ENCODE measurements around the gene CNGB1.
"Not testable (repeated sequence)": the region's sequence is repeated elsewhere in the genome, so short reads cannot be mapped to it uniquely, and the experiment has no call there.

The CNGB1 gene

GRCh38 chr16:57970970-57971369 is at the start of gene CNGB1:
TSS of gene CNGB1 (minus strand) at chr16:57971128. CDS start at chr16:57967286, 3,842 bp downstream.
- DNase-seq (ENCODE audit: low spot score in 2 of 2) (no peak), ATAC-seq (no peak)
- H3K9me3 Mint-ChIP-seq, result no peaks in the 10 kb centered on the region
- H3K36me3 Mint-ChIP-seq, result no peaks in the 10 kb centered on the region
- H3K4me1 Mint-ChIP-seq, result peaks cover 12% of the 10 kb centered on the region
- H3K4me3 Mint-ChIP-seq, result no peak within 1 kb of the TSS
- H3K27ac Mint-ChIP-seq, result peak within 1 kb of the TSS; percentile 5

DNA sequence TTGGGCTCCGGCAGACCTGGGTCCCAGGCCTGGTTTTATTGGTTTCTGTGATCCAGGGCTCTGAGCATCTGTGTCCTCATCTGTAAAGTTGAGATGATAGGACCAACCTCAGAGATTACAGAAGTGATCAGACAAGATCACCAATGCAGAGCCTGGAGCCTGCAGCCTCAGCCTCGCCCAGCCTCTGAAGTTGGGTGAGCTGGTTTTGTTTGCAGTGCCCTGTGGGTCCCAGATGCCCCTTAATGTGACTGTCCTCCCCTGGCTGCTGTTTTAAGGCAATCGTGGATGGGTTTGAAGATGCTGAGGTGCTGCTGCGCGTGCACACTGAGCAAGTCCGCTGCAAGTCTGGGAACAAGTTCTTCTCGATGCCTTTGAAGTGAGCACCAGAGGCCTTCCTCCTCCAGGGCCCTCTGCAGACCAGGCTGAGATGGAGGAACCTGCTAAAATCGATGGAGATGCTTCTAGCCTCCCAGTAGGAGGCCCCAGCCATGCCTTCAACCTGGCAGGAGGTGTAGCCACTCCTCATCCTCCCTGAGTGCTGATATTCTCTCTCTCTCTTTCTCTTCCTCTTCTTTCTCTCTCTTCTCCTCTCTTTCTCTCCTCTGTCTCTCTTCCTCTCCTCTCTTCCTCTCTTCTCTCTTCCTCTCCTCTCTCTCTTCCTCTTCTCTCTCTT is 49.1 kb upstream of the CNGB1 start:
- no peak for ATAC-seq
- peaks cover 23% of the 10 kb centered on the region for H3K36me3 Mint-ChIP-seq

DNA sequence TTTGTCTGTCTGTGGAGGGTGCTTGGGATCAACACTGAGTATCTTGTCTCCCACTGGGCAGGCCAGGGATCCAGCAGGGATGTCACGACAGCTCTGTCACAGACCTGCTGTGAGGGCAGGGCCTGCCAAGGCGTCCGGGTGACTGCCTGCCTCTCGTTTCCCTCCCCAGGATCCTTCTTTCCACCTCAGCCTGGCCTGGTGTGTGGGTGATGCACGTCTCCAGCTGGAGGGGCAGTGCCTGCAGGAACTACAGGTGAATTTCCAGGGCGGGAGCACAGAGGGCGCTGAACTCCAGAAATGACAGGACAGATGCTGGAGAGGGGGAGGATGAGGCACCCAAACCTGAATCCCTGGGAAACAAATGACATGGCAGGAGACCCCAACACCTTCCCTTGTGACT is 47.9 kb upstream of the CNGB1 start:
- Mint-ChIP-seq H3K9me3 (no peaks in the 10 kb centered on the region), H3K4me3 (no peak overlapping the region), H3K36me3 (peaks cover 25% of the 10 kb centered on the region), H3K27ac (no peak overlapping the region), H3K4me1 (peaks cover 10% of the 10 kb centered on the region)
- no peak for ATAC-seq
- no peak for DNase-seq (ENCODE audit: low spot score in 2 of 2)

More for the DNA sequence above, 49.1 kb upstream of the CNGB1 start:
- Mint-ChIP-seq H3K9me3 (no peaks in the 10 kb centered on the region), H3K4me1 (peaks cover 17% of the 10 kb centered on the region), H3K27ac (peak overlapping the region; percentile 85), H3K4me3 (no peak overlapping the region)
- no peak for DNase-seq (ENCODE audit: low spot score in 2 of 2)

DNA sequence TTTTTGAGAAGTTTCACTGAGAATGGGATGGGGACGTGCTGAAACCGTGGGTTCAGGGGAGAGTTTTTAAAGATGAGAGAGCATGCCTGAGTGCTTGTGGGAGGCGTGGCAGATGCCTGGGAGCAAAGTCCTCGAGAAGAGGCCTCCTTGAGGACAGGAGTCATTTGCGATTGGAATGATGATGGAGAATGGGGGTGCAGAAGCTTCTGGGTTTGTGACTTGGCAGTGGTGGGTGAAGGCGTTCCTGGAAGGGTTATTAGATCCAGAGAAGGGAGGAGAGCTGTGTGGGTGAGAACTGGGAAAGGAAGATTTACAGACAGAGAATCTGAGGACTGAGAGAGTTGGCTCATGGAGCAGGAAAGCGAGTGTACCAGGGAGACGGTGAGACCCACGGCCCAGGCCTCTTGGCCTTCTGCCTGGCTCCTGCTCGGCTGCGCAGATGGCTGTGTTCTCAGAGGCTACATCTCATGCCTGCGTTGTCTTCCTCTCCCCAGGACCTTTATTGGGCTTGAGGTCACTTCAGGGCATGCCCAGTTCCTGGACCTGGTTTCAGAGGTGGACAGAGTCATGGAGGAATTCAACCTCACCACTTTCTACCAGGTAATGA is 46.0 kb upstream of the CNGB1 start:
- DNase-seq (ENCODE audit: low spot score in 2 of 2) (no peak), ATAC-seq (no peak)
- Mint-ChIP-seq H3K4me1 (peaks cover 10% of the 10 kb centered on the region), H3K27ac (no peak overlapping the region), H3K4me3 (no peak overlapping the region), H3K9me3 (no peaks in the 10 kb centered on the region), H3K36me3 (peaks cover 25% of the 10 kb centered on the region)

DNA sequence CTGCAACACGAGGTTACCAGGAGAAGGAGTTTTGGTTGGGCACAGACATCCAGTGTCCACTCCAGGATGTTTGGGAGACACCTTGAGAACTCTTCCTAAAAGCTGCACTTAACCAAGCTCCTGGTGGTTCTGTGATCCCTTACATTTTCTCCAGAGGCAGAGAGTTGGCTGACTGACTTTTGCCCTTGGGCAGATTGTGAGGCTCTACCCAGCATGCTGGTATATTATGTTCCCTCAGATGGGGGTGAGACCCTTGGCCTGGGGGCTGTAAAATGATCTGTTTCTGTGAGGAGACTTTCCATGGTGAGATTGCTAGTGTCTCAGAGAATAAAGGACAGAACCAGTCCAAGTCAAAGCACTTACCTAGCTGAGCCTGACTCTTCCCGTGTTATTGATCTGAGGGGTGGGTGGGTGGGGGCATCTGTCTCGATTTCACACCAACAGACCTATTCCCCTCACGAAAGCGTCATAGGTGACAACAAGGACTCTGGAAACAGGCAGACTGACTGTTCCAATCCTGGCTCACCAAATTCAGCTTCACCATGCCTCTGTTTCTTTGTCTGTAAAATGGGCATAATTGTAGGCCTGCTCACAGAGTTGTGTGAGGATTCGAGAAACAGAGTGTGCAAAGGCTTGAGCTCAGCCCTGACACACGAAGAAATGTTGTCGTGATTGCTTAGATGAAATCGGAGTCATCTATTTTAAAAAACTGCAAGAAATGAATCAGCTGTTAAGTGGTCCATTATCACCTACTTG is 42.5 kb upstream of the CNGB1 start:
- no peak overlapping the region for H3K27ac Mint-ChIP-seq
- no peak for DNase-seq (ENCODE audit: low spot score in 2 of 2)
- ATAC-seq, result no peak
- H3K4me3 Mint-ChIP-seq, result no peak overlapping the region
- H3K9me3 Mint-ChIP-seq, result no peaks in the 10 kb centered on the region
- H3K36me3 Mint-ChIP-seq, result peaks cover 37% of the 10 kb centered on the region
- peaks cover 7% of the 10 kb centered on the region for H3K4me1 Mint-ChIP-seq

GRCh38 chr16:58012481-58012880 is 41.6 kb upstream of the CNGB1 start:
- Mint-ChIP-seq H3K9me3 (no peaks in the 10 kb centered on the region), H3K27ac (no peak overlapping the region), H3K36me3 (peaks cover 43% of the 10 kb centered on the region), H3K4me1 (peaks cover 7% of the 10 kb centered on the region), H3K4me3 (no peak overlapping the region)
- DNase-seq (ENCODE audit: low spot score in 2 of 2), result no peak
- no peak for ATAC-seq

DNA sequence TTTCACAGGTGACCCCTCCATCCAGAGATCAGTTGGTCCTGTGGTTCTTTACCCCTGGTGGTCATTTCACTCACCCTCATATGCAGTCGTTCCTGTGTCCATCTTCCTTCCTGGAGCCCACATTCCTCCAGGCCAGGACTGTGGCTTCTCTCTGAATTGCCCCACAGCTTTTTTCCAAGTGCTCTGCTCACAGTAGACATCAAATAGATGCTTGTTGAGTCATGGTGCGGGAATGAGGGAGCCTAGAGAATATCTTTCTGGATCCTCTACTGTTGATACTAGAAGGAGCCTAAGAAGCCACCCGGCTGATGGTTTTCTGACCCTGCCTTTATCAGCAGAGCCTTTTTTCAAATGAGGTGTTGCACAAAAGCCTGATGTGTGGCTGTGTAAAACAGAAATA is 40.7 kb upstream of the CNGB1 start:
- Mint-ChIP-seq H3K36me3 (peaks cover 50% of the 10 kb centered on the region), H3K27ac (no peak overlapping the region), H3K4me1 (peaks cover 7% of the 10 kb centered on the region), H3K4me3 (no peak overlapping the region), H3K9me3 (no peaks in the 10 kb centered on the region)
- ATAC-seq (no peak), DNase-seq (ENCODE audit: low spot score in 2 of 2) (no peak)

DNA sequence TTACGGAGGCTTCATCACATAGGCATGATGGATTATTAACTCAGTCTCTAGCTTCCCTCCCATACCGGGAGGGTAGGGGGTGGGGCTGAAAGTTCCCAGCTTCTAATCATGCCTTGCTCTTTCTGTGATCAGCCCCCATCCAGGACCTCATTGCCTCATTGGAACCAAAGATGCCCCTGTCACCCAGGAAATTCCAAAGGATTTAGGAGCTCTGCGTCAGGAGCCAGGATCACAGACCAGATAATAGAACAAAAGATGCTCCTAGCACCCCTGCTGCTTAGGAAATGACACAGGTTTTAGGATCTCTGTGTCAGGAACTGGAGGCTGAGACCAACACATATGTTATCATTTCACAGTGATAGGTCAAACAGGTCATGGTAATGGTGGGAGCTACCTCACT is 40.0 kb upstream of the CNGB1 start:
- no peaks in the 10 kb centered on the region for H3K9me3 Mint-ChIP-seq
- no peak overlapping the region for H3K4me3 Mint-ChIP-seq
- H3K27ac Mint-ChIP-seq, result no peak overlapping the region
- ATAC-seq, result no peak
- H3K4me1 Mint-ChIP-seq, result peaks cover 7% of the 10 kb centered on the region
- peaks cover 58% of the 10 kb centered on the region for H3K36me3 Mint-ChIP-seq
- DNase-seq (ENCODE audit: low spot score in 2 of 2), result no peak

DNA sequence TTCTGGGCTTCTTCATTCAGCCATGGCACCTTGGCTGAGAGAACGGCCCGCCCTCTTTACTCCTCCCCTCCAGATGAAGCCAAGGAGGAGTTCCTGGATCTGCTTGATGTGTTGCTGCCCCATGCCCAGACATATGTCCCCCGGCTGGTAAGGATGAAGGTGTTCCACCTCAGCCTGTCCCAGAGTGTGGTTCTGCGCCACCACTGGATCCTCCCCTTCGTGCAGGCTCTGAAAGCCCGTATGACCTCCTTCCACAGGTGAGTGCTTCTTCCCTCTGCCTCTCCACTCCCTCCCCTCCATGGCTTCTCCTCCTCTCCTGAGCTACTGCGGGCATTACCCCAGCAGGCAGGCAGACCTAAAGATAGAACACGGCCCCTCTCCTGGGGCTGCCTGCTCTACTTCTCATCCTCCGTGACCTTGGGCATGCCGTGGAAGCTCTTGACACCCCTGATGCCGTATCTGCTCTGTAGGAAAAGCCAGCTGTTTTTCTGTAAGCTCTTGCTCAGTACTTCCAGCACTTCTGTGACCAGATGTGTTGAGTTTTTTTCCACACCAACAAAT is 39.0 kb upstream of the CNGB1 start:
- ATAC-seq (no peak), DNase-seq (ENCODE audit: low spot score in 2 of 2) (no peak)
- Mint-ChIP-seq H3K4me3 (no peak overlapping the region), H3K9me3 (no peaks in the 10 kb centered on the region), H3K4me1 (peaks cover 10% of the 10 kb centered on the region), H3K36me3 (peaks cover 64% of the 10 kb centered on the region), H3K27ac (peak overlapping the region; percentile 30)

GRCh38 chr16:58004736-58005135 is 33.8 kb upstream of the CNGB1 start:
- not testable (repeated sequence) for H3K4me3 Mint-ChIP-seq; H3K27ac Mint-ChIP-seq; H3K9me3 Mint-ChIP-seq; ATAC-seq; DNase-seq (ENCODE audit: low spot score in 2 of 2)
- peaks cover 68% of the 10 kb centered on the region for H3K36me3 Mint-ChIP-seq
- peaks cover 34% of the 10 kb centered on the region for H3K4me1 Mint-ChIP-seq

- H3K36me3 Mint-ChIP-seq, result peaks cover 67% of the 10 kb centered on the region
- H3K4me1 Mint-ChIP-seq, result peaks cover 49% of the 10 kb centered on the region
- DNase-seq (ENCODE audit: low spot score in 2 of 2), result no peak
- H3K4me3 Mint-ChIP-seq, result no peak overlapping the region
- H3K9me3 Mint-ChIP-seq, result no peaks in the 10 kb centered on the region
- H3K27ac Mint-ChIP-seq, result peak overlapping the region; percentile 90
- ATAC-seq, result no peak
These were observed 32.0 kb upstream of the CNGB1 start for GRCh38 chr16:58002936-58003335.

DNA sequence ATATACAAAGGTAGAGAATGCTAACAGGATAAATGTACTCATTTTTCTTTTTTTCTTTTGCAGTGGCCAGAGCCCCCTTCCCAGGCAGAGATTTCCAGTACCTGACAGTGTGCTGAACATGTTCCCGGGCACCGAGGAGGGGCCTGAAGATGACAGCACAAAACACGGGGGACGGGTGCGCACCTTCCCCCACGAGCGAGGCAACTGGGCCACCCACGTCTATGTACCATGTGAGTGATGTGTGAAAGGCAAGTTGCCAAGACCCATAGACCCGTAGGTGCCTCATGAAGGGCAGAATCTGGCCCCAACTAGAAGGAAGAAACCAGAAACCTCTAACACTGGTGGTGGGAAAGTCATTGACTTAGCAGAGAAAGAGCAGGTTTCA is 31.5 kb upstream of the CNGB1 start:
- no peak for DNase-seq (ENCODE audit: low spot score in 2 of 2)
- peak overlapping the region; percentile 90 for H3K27ac Mint-ChIP-seq
- H3K36me3 Mint-ChIP-seq, result peaks cover 69% of the 10 kb centered on the region
- H3K4me3 Mint-ChIP-seq, result peak overlapping the region; percentile 86
- ATAC-seq, result no peak
- H3K4me1 Mint-ChIP-seq, result peaks cover 55% of the 10 kb centered on the region
- no peaks in the 10 kb centered on the region for H3K9me3 Mint-ChIP-seq

DNA sequence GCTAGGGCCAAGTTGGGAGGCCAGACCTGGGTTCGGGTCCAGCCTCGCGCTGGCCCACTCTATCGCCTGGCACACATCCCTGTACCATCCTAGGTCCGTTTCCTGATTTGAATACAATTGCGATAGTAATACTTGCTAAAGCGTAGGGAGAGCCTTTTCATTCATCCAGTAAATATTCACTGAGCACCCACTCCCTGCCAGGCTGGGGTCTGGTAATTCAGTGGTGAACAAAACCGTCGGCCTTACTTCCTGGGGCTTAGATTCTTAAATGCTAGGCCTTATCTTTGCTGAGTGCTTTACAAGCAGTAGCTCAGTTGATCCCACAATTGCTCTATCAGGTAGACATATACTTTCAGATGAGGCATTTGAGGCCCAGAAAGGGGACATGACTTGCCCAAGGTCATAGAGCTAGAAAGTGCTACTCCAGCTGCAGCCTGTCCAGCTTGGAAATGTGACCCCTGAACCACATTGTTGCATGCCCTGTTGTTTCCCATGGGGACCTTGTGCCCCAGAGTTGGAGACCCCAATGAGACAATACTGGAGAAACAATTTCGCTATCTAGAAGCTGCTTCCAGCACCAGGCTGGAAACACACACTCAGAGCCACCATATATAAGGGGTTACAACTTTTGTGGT is 31.0 kb upstream of the CNGB1 start:
- ATAC-seq, result no peak
- H3K4me1 Mint-ChIP-seq, result peaks cover 58% of the 10 kb centered on the region
- H3K27ac Mint-ChIP-seq, result peak overlapping the region; percentile 90

GRCh38 chr16:58000706-58001676 is 30.1 kb upstream of the CNGB1 start, which contains the start of gene USB1:
TSS of gene USB1 (plus strand) at chr16:58001407. CDS start at chr16:58001484, 77 bp downstream.
- Mint-ChIP-seq H3K27ac (peak within 1 kb of the TSS; percentile 90), H3K36me3 (peaks cover 64% of the 10 kb centered on the region), H3K9me3 (no peaks in the 10 kb centered on the region), H3K4me1 (peaks cover 60% of the 10 kb centered on the region), H3K4me3 (peak within 1 kb of the TSS; percentile 86)
- peak; percentile 88 to 94 for DNase-seq (ENCODE audit: low spot score in 2 of 2)
- peak; percentile 82 for ATAC-seq

More for the DNA sequence above, 31.0 kb upstream of the CNGB1 start:
- H3K4me3 Mint-ChIP-seq, result peak overlapping the region; percentile 86
- no peak for DNase-seq (ENCODE audit: low spot score in 2 of 2)
- peaks cover 69% of the 10 kb centered on the region for H3K36me3 Mint-ChIP-seq
- H3K9me3 Mint-ChIP-seq, result no peaks in the 10 kb centered on the region

Data from stimulated activated effector memory CD8-positive, alpha-beta T cell treated with anti-CD3 and anti-CD28 coated beads, Interleukin-12 subunit alpha, Interleukin-12 subunit beta, amount 100 ng/mL, for 72 hours (primary cell).